ENCODE results near the gene ZNF468. TPM values are rescaled to one million over a fixed set of nuclear protein-coding genes. Genes with fewer than 3 reads are reported as not detected.

Gene ZNF468
- total RNA-seq, 1 experiment from 2014 or later = 34.7 TPM

- Histone ChIP-seq H2BK120ac (ENCODE audit: low read depth, low read length, poor library complexity, severe bottlenecking) (no peak overlapping the region), H3K23ac (ENCODE audit: insufficient read length, low read depth, low read length) (no peak overlapping the region), H3K14ac (ENCODE audit: insufficient read depth, low read length) (no peak overlapping the region), H3K79me2 (ENCODE audit: insufficient read depth, low read length) (peaks cover 1% of the 10 kb centered on the region; the same call in 1 of the 2 replicates), H3T11ph (ENCODE audit: low read length) (no peak overlapping the region), H2BK20ac (ENCODE audit: low read depth, low read length, poor library complexity, severe bottlenecking) (no peak overlapping the region), H4K5ac (ENCODE audit: insufficient read length, low read depth, low read length) (no peak overlapping the region), H4K91ac (ENCODE audit: insufficient read length, low read depth, low read length) (no peak overlapping the region), H3K56ac (ENCODE audit: insufficient read length, low read depth, low read length) (no peak overlapping the region), H4K8ac (replicated peaks; ENCODE audit: insufficient read length, low read depth, low read length) (no peak overlapping the region), H2BK5ac (ENCODE audit: insufficient read length, low read length) (no peak overlapping the region), H3K23me2 (ENCODE audit: insufficient read length, low read depth, low read length, poor library complexity, severe bottlenecking) (no peaks in the 10 kb centered on the region), H3K4me1 (ENCODE audit: insufficient read depth, low read length) (no peaks in the 10 kb centered on the region), H3K79me1 (ENCODE audit: insufficient read depth, low read depth, low read length, poor library complexity, severe bottlenecking) (peaks cover 3% of the 10 kb centered on the region), H3K4me2 (ENCODE audit: insufficient read depth, insufficient read length, low read length) (no peak overlapping the region), H4K20me1 (ENCODE audit: control insufficient read depth, insufficient read depth, insufficient read length) (no peaks in the 10 kb centered on the region), H3K9ac (ENCODE audit: extremely low read depth, insufficient read length, low read length) (no peak overlapping the region), H3K9me3 (ENCODE audit: control insufficient read depth, low read depth, low read length) (no peaks in the 10 kb centered on the region), H2AFZ (ENCODE audit: low read length) (no peak overlapping the region), H2BK15ac (ENCODE audit: low read depth, low read length) (no peak overlapping the region), H3K18ac (ENCODE audit: insufficient read length, low read depth, low read length) (no peak overlapping the region), H3K4ac (ENCODE audit: low read depth, low read length) (no peak overlapping the region), H2AK5ac (ENCODE audit: insufficient read length, low read length) (no peak overlapping the region), H3K27ac (ENCODE audit: insufficient read length, low read depth, low read length) (no peak overlapping the region), H2BK12ac (ENCODE audit: insufficient read length, low read depth, low read length) (no peak overlapping the region), H3K27me3 (ENCODE audit: insufficient read depth, low read length) (no peaks in the 10 kb centered on the region)
- Mint-ChIP-seq H3K36me3 (ENCODE audit: insufficient read depth in 1 of 3, low read depth in 3 of 3) (peaks cover 63 to 86% (median 75%) of the 10 kb centered on the region in 3 experiments), H3K4me3 (no peak overlapping the region), H3K9me3 (peaks cover 0 to 2% of the 10 kb centered on the region in 2 experiments; a peak in 2 of 5 replicates), H3K27me3 (ENCODE audit: low read depth) (no peaks in the 10 kb centered on the region), H3K27ac (no peak overlapping the region), H3K4me1 (peaks cover 0 to 10% of the 10 kb centered on the region in 2 experiments; a peak in 1 of 4 replicates)
- no peak for DNase-seq
- WGBS (ENCODE audit: extremely low coverage, insufficient read length, low lambda C conversion rate) = no CpG with 5 or more reads among the region's 7 CpGs
- no peak for TF ChIP-seq CTCF (conservative IDR thresholded peaks at IDR 0.05)
These were observed 31.7 kb upstream of the ZNF468 start for GRCh38 chr19:52889076-52889475.
